Naive thymus-derived CD8-positive, alpha-beta T cell (primary cell): ENCODE measurements around the gene C1RL. TPM values are rescaled to one million over a fixed set of nuclear protein-coding genes. Genes with fewer than 3 reads are reported as not detected.

Experiments used
- ATAC-seq, 2 donors: fragments of 150-1000 bp; cut with Tn5 transposase in 1 of 2; sonication (Bioruptor Pico), chemical (Tn5 transposase) in 1 of 2; 1 replicate in 1 of 2; 2 replicates in 1 of 2; pipeline ENCODE4 v1.10.0; 2021; ENCODE audit warnings: mild to moderate bottlenecking in 2 of 2, moderate library complexity in 2 of 2
- POLR2A ChIA-PET: fragments of 350-600 bp; sonication (Branson Sonifier 250); formaldehyde crosslinking; loops from one replicate; lab custom pipeline; 2021; ENCODE audit warnings: antibody characterized with exemption; lab: Charles Lee
- DNase-seq, 10 donors: peaks; one replicate each; pipeline versions ENCODE4 v3.0.0 to v3.0.0-alpha.2; 2020 to 2022
- H3K27ac Mint-ChIP-seq, 10 donors: one replicate each; pipeline ENCODE4 v1.8.0; 2020 to 2022; ENCODE audit warnings: mild to moderate bottlenecking in 10 of 10, mixed read lengths in 10 of 10, moderate library complexity in 4 of 10, inconsistent platforms in 1 of 10
- H3K27me3 Mint-ChIP-seq, 5 donors: one replicate each; pipeline ENCODE4 v1.8.0; 2021 to 2022; ENCODE audit warnings: mixed read lengths in 5 of 5
- H3K36me3 Mint-ChIP-seq, 3 donors: one replicate each; pipeline ENCODE4 v1.8.0; 2020 to 2022; ENCODE audit warnings: mixed read lengths in 3 of 3, mild to moderate bottlenecking in 2 of 3, inconsistent platforms in 1 of 3
- H3K4me1 Mint-ChIP-seq, 4 donors: one replicate each; pipeline ENCODE4 v1.8.0; 2021 to 2022; ENCODE audit warnings: mixed read lengths in 4 of 4
- H3K4me3 Mint-ChIP-seq, 10 donors: one replicate each; pipeline ENCODE4 v1.8.0; 2020 to 2022; ENCODE audit warnings: mild to moderate bottlenecking in 10 of 10, mixed read lengths in 10 of 10, moderate library complexity in 6 of 10, inconsistent platforms in 1 of 10
- H3K9me3 Mint-ChIP-seq, 9 donors: one replicate each; pipeline ENCODE4 v1.8.0; 2020 to 2022; ENCODE audit warnings: mixed read lengths in 9 of 9, mild to moderate bottlenecking in 3 of 9, inconsistent platforms in 1 of 9, moderate library complexity in 1 of 9
- polyA plus RNA-seq, 3 donors: library from polyadenylated mRNA; unstranded; fragments of 300-500 nt; fragmentation: Illumina TruSeq; gene quantifications; one replicate each; pipeline ENCODE4 v1.2.3, GENCODE V29; 2021
- total RNA-seq, 8 experiments: library from RNA in 2 of 8; stranded (reverse) in 2 of 8; gene quantifications; one replicate each; pipeline ENCODE4 v1.2.3 and lab custom pipeline; 2021 to 2026

C1RL gene
- total and polyA plus RNA-seq, 5 experiments from 2014 or later: 3.7 to 24.1 (median 5.7) TPM

DNA sequence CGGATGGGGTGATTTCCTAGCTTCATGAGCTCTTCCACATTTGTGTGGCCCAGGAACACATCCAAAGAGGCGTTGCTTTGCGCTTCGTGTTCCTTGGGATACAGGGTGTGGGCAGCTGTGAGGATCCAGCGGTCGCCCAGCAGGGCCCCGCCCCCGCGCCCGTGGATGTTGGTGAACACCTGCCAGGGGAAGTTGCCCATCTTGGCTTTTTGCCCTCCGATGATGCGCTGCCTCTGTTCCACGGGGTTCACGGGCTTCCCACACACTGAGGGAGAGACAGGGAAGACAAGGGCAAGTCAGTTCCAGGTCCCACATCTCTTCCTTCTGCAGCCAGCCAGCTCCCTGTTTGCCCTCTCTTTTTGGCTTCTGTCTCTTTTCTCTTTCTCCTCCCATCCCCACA lies 28.0 kb downstream of the C1RL start:
- Mint-ChIP-seq H3K4me3 (no peak overlapping the region), H3K27me3 (peaks cover 0 to 10% (median 3%) of the 10 kb centered on the region in 5 donors), H3K9me3 (peaks cover 0 to 11% (median 0%) of the 10 kb centered on the region in 9 donors), H3K27ac (no peak overlapping the region), H3K36me3 (peaks cover 0 to 9% (median 5%) of the 10 kb centered on the region in 3 donors), H3K4me1 (peaks cover 0 to 5% (median 0%) of the 10 kb centered on the region in 4 donors)
- POLR2A ChIA-PET: no interaction called here
- ATAC-seq (no peak), DNase-seq (no peak)

DNA sequence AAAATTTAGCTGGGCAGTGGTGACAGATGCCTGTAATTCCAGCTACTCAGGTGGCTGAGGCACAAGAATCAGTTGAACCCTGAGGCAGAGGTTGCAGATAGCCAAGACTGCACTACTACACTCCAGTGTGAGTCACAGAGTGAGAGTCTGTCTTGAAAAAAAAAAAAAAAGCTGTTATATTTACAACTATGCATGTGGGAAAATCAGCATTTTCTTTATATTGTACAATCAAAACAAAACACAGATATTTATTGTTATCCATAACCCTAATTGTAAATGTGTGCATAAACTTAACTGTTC lies 29.2 kb downstream of the C1RL start:
- Mint-ChIP-seq H3K27me3 (peaks cover 0 to 15% (median 3%) of the 10 kb centered on the region in 5 donors), H3K36me3 (peaks cover 0 to 9% (median 5%) of the 10 kb centered on the region in 3 donors), H3K27ac (no peak overlapping the region), H3K9me3 (peaks cover 0 to 11% (median 0%) of the 10 kb centered on the region in 9 donors), H3K4me3 (no peak overlapping the region), H3K4me1 (peaks cover 0 to 5% (median 0%) of the 10 kb centered on the region in 4 donors)
- ATAC-seq: no peak
- DNase-seq: no peak
- POLR2A ChIA-PET: no interaction called here

DNA sequence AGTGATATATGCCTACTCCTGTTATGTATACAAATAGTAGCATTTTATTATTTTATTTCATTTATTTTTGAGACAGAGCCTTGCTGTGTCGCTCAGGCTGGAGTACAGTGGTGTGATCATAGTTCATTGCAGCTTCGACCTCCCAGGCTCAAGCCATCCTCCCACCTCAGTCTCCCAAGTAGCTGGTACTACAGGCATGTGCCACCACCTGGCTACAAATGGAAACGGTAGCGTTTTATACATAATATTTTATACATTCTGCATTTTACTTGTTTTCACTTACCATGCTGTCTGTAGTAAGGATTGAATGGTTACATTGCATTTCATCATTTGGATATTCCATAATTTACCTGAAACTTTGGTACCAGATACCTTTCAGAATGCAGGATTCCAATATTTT lies 30.9 kb downstream of the C1RL start:
- H3K9me3 Mint-ChIP-seq: peaks cover 0 to 5% (median 0%) of the 10 kb centered on the region in 9 donors
- ATAC-seq (no peak), DNase-seq (no peak)
- POLR2A ChIA-PET: no interaction called here
- H3K27ac Mint-ChIP-seq: no peak overlapping the region
- peaks cover 0 to 15% (median 3%) of the 10 kb centered on the region in 5 donors for H3K27me3 Mint-ChIP-seq
- peaks cover 0 to 3% (median 0%) of the 10 kb centered on the region in 4 donors for H3K4me1 Mint-ChIP-seq
- H3K36me3 Mint-ChIP-seq: peaks cover 0 to 6% (median 3%) of the 10 kb centered on the region in 3 donors
- no peak overlapping the region for H3K4me3 Mint-ChIP-seq

DNA sequence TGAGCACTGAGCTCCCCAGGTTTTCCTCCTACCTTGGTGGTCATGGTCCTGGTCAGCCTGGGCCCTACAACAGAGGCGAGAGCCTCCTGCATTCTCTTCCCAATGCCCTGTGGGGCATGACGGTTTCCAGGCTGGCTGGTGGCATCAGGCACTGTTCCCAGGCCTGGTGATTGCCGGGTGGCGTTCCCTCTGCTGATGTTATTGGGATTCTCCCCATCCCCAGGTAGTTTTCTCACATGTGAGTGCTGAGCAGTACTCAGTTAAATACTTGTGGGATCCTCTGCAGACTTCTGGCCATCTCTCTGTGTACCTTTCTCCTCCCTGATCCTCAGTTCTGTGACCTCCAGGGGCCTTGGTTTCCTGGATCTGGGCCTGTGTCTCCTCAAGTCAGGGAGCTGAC lies 32.5 kb downstream of the C1RL start:
- ATAC-seq (no peak), DNase-seq (no peak)
- peaks cover 0 to 15% (median 5%) of the 10 kb centered on the region in 5 donors for H3K27me3 Mint-ChIP-seq
- H3K9me3 Mint-ChIP-seq: no peaks in the 10 kb centered on the region
- POLR2A ChIA-PET: no interaction called here
- no peak overlapping the region for H3K27ac Mint-ChIP-seq
- no peaks in the 10 kb centered on the region for H3K4me1 Mint-ChIP-seq
- no peak overlapping the region for H3K4me3 Mint-ChIP-seq
- H3K36me3 Mint-ChIP-seq: peaks cover 0 to 2% (median 0%) of the 10 kb centered on the region in 3 donors

DNA sequence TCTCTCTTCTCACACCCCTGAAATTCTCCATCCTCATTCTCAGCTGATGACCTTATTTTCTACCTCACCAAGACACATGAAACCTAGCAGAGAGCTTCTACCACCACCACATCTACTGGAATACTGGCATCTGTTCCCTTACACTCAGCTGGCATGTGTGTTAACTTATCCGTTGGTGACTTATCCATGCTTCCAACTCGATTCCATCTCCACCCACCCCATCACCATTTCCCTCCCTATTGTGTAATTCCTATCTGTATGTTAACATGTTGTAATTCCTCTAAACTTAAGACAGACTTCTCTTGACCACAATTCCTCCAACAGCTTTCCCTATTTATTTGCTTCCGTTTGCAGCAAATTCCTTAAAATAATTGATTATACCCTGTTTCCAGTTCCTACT lies 33.1 kb downstream of the C1RL start:
- POLR2A ChIA-PET: no interaction called here
- Mint-ChIP-seq H3K9me3 (no peaks in the 10 kb centered on the region), H3K27me3 (peaks cover 0 to 15% (median 5%) of the 10 kb centered on the region in 5 donors), H3K4me1 (no peaks in the 10 kb centered on the region), H3K27ac (peak overlapping the region in 1 of 10 donors; percentile 12), H3K36me3 (no peaks in the 10 kb centered on the region), H3K4me3 (no peak overlapping the region)
- ATAC-seq: no peak
- DNase-seq: no peak

DNA sequence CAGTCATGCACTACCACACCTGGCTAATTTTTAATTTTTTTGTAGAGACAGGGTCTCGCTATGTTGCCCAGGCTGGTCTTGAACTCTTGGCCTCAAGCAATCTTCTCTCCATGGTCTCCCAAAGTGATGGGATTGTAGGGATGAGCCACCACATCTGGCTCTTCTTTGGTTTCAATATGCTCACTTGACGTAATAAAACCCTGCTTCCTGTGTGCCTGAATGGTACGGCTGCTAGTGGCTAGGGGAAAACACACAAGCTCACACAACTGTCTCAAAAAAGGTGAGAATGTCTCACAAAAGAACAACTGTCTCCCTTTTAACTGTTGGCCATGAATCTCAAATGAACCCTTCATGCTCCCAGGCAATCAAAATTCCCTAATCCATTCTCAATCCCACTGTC lies 33.5 kb downstream of the C1RL start:
- POLR2A ChIA-PET: interaction anchor here (0.6 kb wide), 1 partner anchor 268 kb away, joined by 3 read pairs; no protein-coding TSS in a partner anchor
- no peaks in the 10 kb centered on the region for H3K36me3 Mint-ChIP-seq
- H3K27me3 Mint-ChIP-seq: peaks cover 0 to 15% (median 5%) of the 10 kb centered on the region in 5 donors
- ATAC-seq (no peak), DNase-seq (no peak)
- H3K27ac Mint-ChIP-seq: peak overlapping the region in 2 of 10 donors; percentile 12 to 84
- H3K4me1 Mint-ChIP-seq: no peaks in the 10 kb centered on the region
- no peaks in the 10 kb centered on the region for H3K9me3 Mint-ChIP-seq
- H3K4me3 Mint-ChIP-seq: no peak overlapping the region

DNA sequence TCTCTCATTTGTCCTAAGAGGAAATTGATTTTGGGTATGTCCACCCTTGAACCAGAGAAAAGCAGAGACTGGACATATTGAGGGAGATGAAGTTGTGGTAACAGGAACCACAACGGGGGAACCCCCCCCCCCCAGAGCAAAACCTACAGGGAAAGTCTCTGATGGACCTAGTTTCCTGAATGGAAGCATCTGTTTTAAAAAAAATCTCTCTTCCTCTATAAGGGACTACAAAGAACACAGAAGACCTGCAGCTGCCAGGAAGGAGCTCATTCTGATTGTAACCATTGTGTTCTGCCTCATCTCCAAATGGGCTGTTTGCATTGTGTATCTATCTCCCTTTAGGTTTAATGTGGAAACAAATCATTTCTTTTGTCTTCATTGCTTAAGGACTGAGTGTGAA lies 35.1 kb downstream of the C1RL start:
- no peak overlapping the region for H3K4me3 Mint-ChIP-seq
- no peaks in the 10 kb centered on the region for H3K36me3 Mint-ChIP-seq
- H3K27ac Mint-ChIP-seq: peak overlapping the region in 1 of 10 donors; percentile 21
- no peaks in the 10 kb centered on the region for H3K4me1 Mint-ChIP-seq
- no peaks in the 10 kb centered on the region for H3K9me3 Mint-ChIP-seq
- DNase-seq (no peak), ATAC-seq (no peak)
- peaks cover 0 to 18% (median 5%) of the 10 kb centered on the region in 5 donors for H3K27me3 Mint-ChIP-seq
- POLR2A ChIA-PET: interaction anchor here (0.7 kb wide), 1 partner anchor 15 kb away, joined by 4 read pairs; no protein-coding TSS in a partner anchor

DNA sequence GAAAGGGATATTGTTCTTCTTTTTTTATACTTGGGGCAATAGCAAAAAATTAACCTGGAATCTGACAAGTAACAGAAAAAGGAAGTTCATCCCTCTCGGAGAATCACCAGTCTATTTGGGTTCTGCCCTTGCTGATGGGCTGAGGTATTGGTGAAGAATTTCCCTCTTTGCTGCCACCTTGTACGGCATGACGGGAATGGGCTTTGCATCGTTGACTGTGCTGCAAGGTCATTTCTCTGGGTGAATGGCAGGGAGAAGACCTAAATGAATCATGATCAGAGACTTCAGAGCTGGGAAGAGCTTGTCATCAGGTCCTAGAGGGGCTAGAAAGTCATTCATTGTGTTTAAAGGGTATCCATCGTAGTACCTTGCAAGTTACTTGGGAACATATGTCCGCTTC lies 36.5 kb downstream of the C1RL start:
- Mint-ChIP-seq H3K4me1 (no peaks in the 10 kb centered on the region), H3K4me3 (no peak overlapping the region), H3K27ac (no peak overlapping the region), H3K36me3 (no peaks in the 10 kb centered on the region), H3K9me3 (no peaks in the 10 kb centered on the region), H3K27me3 (peaks cover 0 to 24% (median 7%) of the 10 kb centered on the region in 5 donors)
- POLR2A ChIA-PET: no interaction called here
- ATAC-seq (no peak), DNase-seq (no peak)

DNA sequence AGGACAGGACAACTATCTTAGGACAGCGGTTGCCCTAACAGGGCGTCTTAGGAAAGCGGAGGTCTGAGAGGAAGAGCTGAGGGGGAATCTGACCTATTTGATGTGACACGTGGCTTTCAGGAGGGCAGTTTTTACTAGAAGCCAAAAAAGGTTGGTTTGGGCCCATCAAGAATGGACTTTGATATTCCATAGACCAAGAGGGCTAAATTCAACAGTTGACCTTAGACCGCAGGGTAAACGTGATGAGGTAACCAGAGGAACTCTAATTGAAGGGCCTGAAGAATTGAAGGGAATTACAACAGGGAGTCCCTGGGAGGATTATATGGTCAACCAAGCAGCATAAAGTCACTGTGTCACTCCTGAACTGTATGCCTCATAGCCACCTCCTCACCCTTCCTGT lies 37.0 kb downstream of the C1RL start:
- H3K4me3 Mint-ChIP-seq: no peak overlapping the region
- peaks cover 0 to 27% (median 7%) of the 10 kb centered on the region in 5 donors for H3K27me3 Mint-ChIP-seq
- POLR2A ChIA-PET: no interaction called here
- H3K27ac Mint-ChIP-seq: no peak overlapping the region
- DNase-seq: no peak
- H3K4me1 Mint-ChIP-seq: no peaks in the 10 kb centered on the region
- H3K36me3 Mint-ChIP-seq: no peaks in the 10 kb centered on the region
- ATAC-seq: no peak
- H3K9me3 Mint-ChIP-seq: no peaks in the 10 kb centered on the region

DNA sequence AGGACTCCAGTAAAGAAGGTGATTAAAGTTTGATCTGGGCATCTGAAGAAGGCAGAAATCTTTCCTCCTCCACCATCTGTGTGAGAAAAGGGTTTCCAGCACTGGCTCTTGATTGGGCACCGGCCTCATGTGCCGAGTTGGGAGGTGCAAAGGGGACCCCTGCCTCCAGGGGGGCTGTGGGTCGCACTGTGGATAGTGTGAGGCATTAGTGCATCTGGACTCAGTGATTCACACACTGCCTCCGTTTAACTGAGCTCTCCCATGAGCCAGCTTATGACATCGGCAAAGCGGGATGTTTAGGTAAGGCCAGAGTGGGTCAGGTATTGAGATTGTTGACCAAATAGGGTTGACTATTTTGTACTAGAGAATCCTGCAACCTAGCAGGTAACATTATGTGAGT lies 39.6 kb downstream of the C1RL start:
- no peak for DNase-seq

DNA sequence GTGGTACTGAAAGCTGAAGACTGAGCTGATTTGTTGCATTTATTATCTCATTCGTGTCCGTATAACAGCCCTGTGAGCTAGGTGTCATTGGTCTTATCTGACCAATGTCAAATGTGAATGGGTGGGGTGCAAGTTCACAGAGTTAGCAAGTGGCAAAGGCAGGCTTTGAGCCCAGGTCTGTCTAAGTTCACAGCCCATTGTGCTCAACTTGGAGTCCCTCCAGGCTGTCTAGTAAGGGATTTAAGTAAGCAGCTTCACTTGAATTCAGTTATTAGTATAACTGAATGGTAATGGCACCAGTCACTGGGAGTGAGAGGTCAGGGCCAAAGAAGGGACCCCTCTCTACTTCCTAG lies 40.0 kb downstream of the C1RL start:
- Mint-ChIP-seq H3K4me1 (no peaks in the 10 kb centered on the region), H3K9me3 (no peaks in the 10 kb centered on the region), H3K4me3 (no peak overlapping the region), H3K27ac (no peak overlapping the region), H3K27me3 (peaks cover 0 to 14% (median 4%) of the 10 kb centered on the region in 5 donors), H3K36me3 (no peaks in the 10 kb centered on the region)
- POLR2A ChIA-PET: no interaction called here
- ATAC-seq (no peak), DNase-seq (no peak)

More for the DNA sequence above, 39.6 kb downstream of the C1RL start:
- POLR2A ChIA-PET: no interaction called here
- no peak overlapping the region for H3K4me3 Mint-ChIP-seq
- H3K4me1 Mint-ChIP-seq: no peaks in the 10 kb centered on the region
- no peak for ATAC-seq
- H3K27me3 Mint-ChIP-seq: peaks cover 0 to 14% (median 4%) of the 10 kb centered on the region in 5 donors
- no peaks in the 10 kb centered on the region for H3K9me3 Mint-ChIP-seq
- H3K36me3 Mint-ChIP-seq: no peaks in the 10 kb centered on the region
- no peak overlapping the region for H3K27ac Mint-ChIP-seq

DNA sequence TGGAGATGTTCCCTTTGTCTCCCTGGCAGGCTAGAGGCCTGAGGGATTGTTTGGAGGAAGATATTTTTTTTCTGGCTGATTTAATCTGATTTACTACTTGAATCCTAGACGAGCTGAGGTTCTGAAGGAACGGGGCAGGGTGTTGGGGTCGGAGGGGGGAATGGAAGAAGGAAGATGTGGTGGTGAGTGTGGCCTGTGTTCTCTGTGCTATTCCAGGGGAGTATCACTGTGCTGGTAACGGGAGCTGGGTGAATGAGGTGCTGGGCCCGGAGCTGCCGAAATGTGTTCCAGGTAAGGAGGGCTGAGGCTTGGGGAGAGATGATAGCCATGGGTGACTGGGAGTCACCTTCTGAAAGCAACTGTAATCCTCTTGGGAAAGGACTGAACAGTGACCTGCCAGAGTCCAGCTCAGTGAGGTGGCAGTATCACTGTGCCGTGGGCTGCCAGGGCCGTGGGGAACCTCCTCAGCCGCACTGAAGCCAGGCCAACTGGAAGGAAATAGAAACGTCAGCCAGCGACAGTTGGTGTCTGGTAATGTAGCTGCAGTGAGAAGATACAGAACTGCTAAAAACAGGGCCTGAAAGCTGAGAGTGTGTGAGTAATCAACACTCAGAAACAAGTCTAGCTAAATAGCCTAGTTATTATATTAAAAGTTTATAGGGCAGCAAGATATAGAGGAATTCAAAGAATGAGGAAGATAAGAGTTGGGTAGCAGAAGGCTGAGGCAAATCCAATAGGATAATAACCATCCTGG lies 40.6 kb downstream of the C1RL start:
- POLR2A ChIA-PET: no interaction called here
- no peaks in the 10 kb centered on the region for H3K9me3 Mint-ChIP-seq
- DNase-seq (no peak), ATAC-seq (no peak)
- H3K4me3 Mint-ChIP-seq: no peak overlapping the region
- H3K27ac Mint-ChIP-seq: no peak overlapping the region
- no peaks in the 10 kb centered on the region for H3K36me3 Mint-ChIP-seq
- H3K27me3 Mint-ChIP-seq: peaks cover 0 to 14% (median 4%) of the 10 kb centered on the region in 5 donors
- no peaks in the 10 kb centered on the region for H3K4me1 Mint-ChIP-seq

DNA sequence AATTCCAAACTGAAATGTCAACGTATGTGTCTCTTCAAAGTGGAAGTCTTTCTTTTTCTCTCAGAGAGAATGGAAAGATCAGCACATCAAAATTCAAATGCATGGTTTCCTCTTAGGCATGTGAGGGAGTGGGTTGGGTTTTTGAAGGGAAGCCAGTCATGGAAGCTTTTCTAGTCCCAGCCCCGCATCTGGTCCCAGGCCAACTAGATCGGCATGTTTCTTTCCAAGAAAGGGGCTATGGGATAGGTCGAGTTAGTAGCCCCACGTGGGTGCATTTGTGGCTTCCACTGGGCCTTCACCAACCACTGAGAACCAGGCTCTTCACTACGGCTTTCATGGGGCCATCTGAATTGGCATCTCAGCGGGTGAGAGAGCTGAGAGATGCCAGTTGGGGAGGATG lies 41.9 kb downstream of the C1RL start:
- no peak for ATAC-seq
- no peak overlapping the region for H3K4me3 Mint-ChIP-seq
- POLR2A ChIA-PET: no interaction called here

DNA sequence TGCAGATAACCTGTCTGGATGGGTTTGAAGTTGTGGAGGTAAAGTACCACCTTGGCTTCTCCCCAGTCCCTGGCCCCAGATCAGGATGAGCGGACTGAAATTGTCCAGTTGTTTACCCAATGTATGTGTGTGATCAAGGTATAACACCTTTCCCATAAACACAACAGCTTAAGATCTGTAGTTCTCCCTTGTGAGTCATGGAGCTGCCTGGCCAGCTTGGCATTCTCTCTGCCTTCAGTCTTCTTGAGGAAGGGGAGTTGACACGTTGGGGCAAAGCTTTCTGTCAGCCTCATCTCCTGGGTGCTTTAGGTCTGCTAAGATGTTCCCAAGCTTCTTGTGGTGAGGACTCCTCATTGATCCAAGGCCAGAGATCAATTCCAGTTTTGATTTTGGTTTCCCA lies 42.4 kb downstream of the C1RL start:
- Mint-ChIP-seq H3K36me3 (no peaks in the 10 kb centered on the region), H3K4me3 (no peak overlapping the region), H3K27ac (no peak overlapping the region), H3K27me3 (peaks cover 2 to 14% (median 2%) of the 10 kb centered on the region in 5 donors), H3K4me1 (no peaks in the 10 kb centered on the region), H3K9me3 (no peaks in the 10 kb centered on the region)
- DNase-seq: no peak
- POLR2A ChIA-PET: no interaction called here
- no peak for ATAC-seq

More for the DNA sequence above, 41.9 kb downstream of the C1RL start:
- no peak for DNase-seq
- Mint-ChIP-seq H3K27me3 (peaks cover 0 to 14% (median 2%) of the 10 kb centered on the region in 5 donors), H3K9me3 (no peaks in the 10 kb centered on the region), H3K27ac (peak overlapping the region in 1 of 10 donors; percentile 31), H3K36me3 (no peaks in the 10 kb centered on the region), H3K4me1 (no peaks in the 10 kb centered on the region)
